Measurements from ENCODE around the gene AIDA. TPM values are rescaled to one million over a fixed set of nuclear protein-coding genes. Genes with fewer than 3 reads are reported as not detected.

Gene AIDA
- total and polyA plus RNA-seq, 11 donors: 29.0 to 73.7 (median 46.6) TPM

DNA sequence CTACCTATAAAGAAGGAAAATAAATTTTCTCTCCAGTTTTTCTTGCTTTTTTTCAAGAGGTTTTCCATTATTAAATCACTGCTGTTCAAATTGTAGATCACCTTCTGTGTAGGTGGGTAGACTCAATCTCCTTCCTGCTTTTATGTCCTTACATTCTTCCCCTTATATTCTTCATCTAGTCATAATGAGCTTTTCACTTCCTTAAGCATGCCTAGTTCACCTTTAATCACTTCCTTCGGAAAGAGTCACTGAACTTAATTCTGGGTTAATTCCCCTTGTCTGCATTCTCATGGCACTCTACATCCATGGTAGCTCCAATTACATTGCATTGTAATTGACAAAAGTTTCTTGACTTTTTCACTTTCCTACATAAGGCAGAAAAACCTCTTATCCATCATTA lies 18.6 kb upstream of the AIDA start:
- intact Hi-C loops (cut with DNase I): loop anchor here in 2 of 10 donors (10.0 kb wide), 1 partner anchor 954 kb away; no protein-coding TSS in a partner anchor
- Histone ChIP-seq H3K27me3 (no peaks in the 10 kb centered on the region), H3K27ac (no peak overlapping the region), H3K9me3 (no peaks in the 10 kb centered on the region), H3K4me3 (no peak overlapping the region), H3K4me1 (peaks cover 0 to 8% (median 0%) of the 10 kb centered on the region in 12 donors), H3K36me3 (peaks cover 0 to 100% (median 100%) of the 10 kb centered on the region in 9 donors)
- DNase-seq: no peak
- 74 to 89% (median 83%) methylated on average over 1 of the region's 1 CpG for WGBS, 4 donors
- ATAC-seq: no peak
- no peak for TF ChIP-seq POLR2A (IDR thresholded peaks at IDR 0.05)
- TF ChIP-seq, protein P1, sequence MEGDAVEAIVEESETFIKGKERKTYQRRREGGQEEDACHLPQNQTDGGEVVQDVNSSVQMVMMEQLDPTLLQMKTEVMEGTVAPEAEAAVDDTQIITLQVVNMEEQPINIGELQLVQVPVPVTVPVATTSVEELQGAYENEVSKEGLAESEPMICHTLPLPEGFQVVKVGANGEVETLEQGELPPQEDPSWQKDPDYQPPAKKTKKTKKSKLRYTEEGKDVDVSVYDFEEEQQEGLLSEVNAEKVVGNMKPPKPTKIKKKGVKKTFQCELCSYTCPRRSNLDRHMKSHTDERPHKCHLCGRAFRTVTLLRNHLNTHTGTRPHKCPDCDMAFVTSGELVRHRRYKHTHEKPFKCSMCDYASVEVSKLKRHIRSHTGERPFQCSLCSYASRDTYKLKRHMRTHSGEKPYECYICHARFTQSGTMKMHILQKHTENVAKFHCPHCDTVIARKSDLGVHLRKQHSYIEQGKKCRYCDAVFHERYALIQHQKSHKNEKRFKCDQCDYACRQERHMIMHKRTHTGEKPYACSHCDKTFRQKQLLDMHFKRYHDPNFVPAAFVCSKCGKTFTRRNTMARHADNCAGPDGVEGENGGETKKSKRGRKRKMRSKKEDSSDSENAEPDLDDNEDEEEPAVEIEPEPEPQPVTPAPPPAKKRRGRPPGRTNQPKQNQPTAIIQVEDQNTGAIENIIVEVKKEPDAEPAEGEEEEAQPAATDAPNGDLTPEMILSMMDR (IDR thresholded peaks at IDR 0.05): no peak

GRCh38 chr1:222728746-222729145 lies 16.5 kb upstream of the AIDA start:
- intact Hi-C loops (cut with DNase I): no loop called here
- H3K9me3 ChIP-seq: no peaks in the 10 kb centered on the region
- H3K4me3 ChIP-seq: no peak overlapping the region
- peaks cover 0 to 8% (median 0%) of the 10 kb centered on the region in 12 donors for H3K4me1 ChIP-seq
- H3K27ac ChIP-seq: no peak overlapping the region
- no peak for ATAC-seq
- peaks cover 0 to 100% (median 100%) of the 10 kb centered on the region in 9 donors for H3K36me3 ChIP-seq
- TF ChIP-seq POLR2A (IDR thresholded peaks at IDR 0.05): no peak
- TF ChIP-seq, protein P1 (IDR thresholded peaks at IDR 0.05): no peak
- 92 to 100% (median 92%) methylated on average over 1 of the region's 1 CpG for WGBS, 4 donors
- no peak for DNase-seq
- H3K27me3 ChIP-seq: no peaks in the 10 kb centered on the region

DNA sequence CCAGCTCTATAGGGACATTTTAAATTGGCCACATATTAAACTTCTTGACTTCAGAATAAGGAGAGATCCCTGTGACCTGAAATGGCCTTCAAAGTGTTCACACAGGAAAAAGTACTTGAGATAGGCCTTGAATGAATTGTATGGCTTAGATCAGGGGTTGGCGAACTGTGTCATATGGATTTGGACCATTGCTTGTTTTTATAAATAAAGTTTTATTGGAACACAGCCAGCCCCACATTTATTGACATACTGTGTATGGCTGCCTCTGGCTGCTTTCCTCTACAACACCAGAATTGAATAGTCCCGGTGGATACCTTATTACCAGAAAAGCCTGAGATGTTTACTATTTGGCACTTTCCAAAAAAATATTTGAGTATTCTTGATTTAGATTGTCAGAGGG lies 4.1 kb upstream of the AIDA start:
- no peak for ATAC-seq

More for the DNA sequence above, 4.1 kb upstream of the AIDA start:
- H3K9me3 ChIP-seq: no peaks in the 10 kb centered on the region
- peaks cover 0 to 68% (median 64%) of the 10 kb centered on the region in 9 donors for H3K36me3 ChIP-seq
- H3K27ac ChIP-seq: no peak overlapping the region
- intact Hi-C loops (cut with DNase I): loop anchor here in 2 of 10 donors (10.0 kb wide), 2 partner anchors 72 to 252 kb away; no protein-coding TSS in a partner anchor
- WGBS, 4 donors: 95 to 98% (median 97%) methylated on average over 2 of the region's 2 CpGs
- no peak for TF ChIP-seq POLR2A (IDR thresholded peaks at IDR 0.05)
- TF ChIP-seq, protein P1 (IDR thresholded peaks at IDR 0.05): no peak
- H3K4me3 ChIP-seq: no peak overlapping the region
- H3K27me3 ChIP-seq: no peaks in the 10 kb centered on the region
- peaks cover 0 to 17% (median 11%) of the 10 kb centered on the region in 12 donors for H3K4me1 ChIP-seq
- DNase-seq: no peak

Data from heart left ventricle (tissue), 16 donors.